NB4 (cell line): Measurements from ENCODE around the gene SMAD4.

ENCODE experiments used
- DNase-seq: peaks from one replicate; pipeline ENCODE4 v3.0.0; 2010; ENCODE audit warnings: low read depth
- H3K4me3 ChIP-seq: one replicate; pipeline ENCODE4 v1.5.1; 2011; ENCODE audit warnings: mild to moderate bottlenecking, low read depth, low read length, moderate library complexity
- CTCF ChIP-seq: IDR thresholded peaks from one replicate; pipeline ENCODE4 v1.5.1; 2012; ENCODE audit warnings: low read depth, low read length
- MYC ChIP-seq: IDR thresholded peaks from 2 replicates; pipeline ENCODE4 v1.6.1; 2011; ENCODE audit warnings: low read depth, low read length
- POLR2A ChIP-seq: IDR thresholded peaks from 2 replicates; pipeline ENCODE4 v1.6.1; 2011; ENCODE audit warnings: mild to moderate bottlenecking; ENCODE audit not compliant: insufficient read length; ENCODE audit errors: extremely low read depth
- TF ChIP-seq, protein P1 (sequence below): IDR thresholded peaks from 2 replicates; pipeline ENCODE4 v1.6.1; 2011; ENCODE audit warnings: low read depth, low read length

Gene SMAD4

DNA sequence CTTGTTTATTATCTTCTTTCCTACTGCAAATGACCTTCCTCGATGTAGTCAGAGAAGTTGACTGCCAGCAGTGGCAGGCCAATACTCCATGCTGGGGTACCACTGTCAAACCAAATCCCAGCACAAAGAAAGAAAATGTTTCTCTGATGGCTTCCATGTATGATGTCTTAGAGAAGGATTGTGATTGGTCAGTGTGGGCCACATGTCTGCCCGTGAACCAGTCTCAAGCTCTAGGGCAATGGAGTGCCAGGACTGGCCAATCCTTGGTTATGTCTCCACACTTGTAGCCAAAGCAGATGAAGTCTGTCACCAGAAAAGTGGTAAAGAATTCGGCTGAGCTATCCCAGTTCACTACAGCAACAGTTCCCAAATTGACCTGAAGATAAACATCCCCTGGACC is 17.6 kb upstream of the SMAD4 start:
- no peak for DNase-seq
- TF ChIP-seq, protein P1, sequence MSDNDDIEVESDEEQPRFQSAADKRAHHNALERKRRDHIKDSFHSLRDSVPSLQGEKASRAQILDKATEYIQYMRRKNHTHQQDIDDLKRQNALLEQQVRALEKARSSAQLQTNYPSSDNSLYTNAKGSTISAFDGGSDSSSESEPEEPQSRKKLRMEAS: no peak
- no peak for TF ChIP-seq MYC
- no peak for TF ChIP-seq CTCF
- TF ChIP-seq POLR2A: no peak

DNA sequence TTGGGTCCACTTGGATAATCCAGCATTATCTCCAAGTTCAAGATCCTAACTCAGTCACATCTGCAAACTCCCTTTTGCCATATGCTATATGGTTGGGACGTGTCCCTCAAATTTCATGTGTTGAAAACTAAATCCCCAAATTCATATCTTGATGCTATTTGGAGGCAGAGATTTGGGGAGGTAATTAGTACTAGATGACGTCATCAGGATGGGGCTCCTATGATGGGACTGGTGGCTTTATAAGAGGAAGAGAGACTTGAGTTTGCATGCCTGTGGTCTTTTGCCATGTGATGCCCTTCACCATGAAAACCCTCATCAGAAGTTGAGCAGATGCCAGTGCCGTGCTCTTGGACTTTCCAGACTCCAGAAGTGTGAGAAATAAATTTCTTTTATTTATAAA is 16.8 kb upstream of the SMAD4 start:
- no peak for DNase-seq
- H3K4me3 ChIP-seq: no peak overlapping the region
- no peak for TF ChIP-seq POLR2A
- no peak for TF ChIP-seq MYC
- TF ChIP-seq, protein P1: no peak
- TF ChIP-seq CTCF: no peak

More for the DNA sequence above, 17.6 kb upstream of the SMAD4 start:
- no peak overlapping the region for H3K4me3 ChIP-seq

GRCh38 chr18:51017140-51017879 is 12.7 kb upstream of the SMAD4 start:
- no peak overlapping the region for H3K4me3 ChIP-seq
- no peak for DNase-seq
- no peak for TF ChIP-seq MYC
- TF ChIP-seq, protein P1: no peak
- TF ChIP-seq POLR2A: no peak
- no peak for TF ChIP-seq CTCF

DNA sequence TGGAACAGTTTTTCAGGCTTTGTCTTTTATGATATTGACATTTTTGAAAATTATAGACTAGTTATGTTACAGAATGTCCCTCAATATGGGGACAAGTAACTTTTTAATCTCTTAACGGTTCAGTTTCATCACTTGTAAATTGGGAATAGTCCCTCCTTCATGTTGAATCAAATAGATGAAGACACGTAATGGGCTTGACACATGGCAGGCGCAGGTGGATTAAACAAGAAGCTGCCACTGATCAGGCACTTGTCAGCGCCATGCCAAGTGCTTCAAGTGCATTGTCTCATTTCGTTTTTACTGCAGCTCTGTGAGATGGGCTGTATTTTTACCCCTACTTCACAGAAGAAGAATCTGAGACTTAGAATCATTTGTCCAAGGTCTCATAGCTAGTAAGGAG is 9.5 kb upstream of the SMAD4 start:
- H3K4me3 ChIP-seq: no peak overlapping the region
- TF ChIP-seq POLR2A (no peak), MYC (no peak), CTCF (no peak)
- TF ChIP-seq, protein P1: no peak
- no peak for DNase-seq

- no peak for TF ChIP-seq MYC
- no peak for TF ChIP-seq POLR2A
- no peak for TF ChIP-seq CTCF
- TF ChIP-seq, protein P1: no peak
- no peak overlapping the region for H3K4me3 ChIP-seq
- DNase-seq: no peak
Measured at GRCh38 chr18:51021226-51021965, 8.6 kb upstream of the SMAD4 start.
